ENCODE results near the gene FAM25A. TPM values are rescaled to one million over a fixed set of nuclear protein-coding genes. Genes with fewer than 3 reads are reported as not detected.
A peak's percentile ranks its signal among the peaks of the same experiment; 100 is the strongest.
"Not testable (repeated sequence)": the region's sequence is repeated elsewhere in the genome, so short reads cannot be mapped to it uniquely, and the experiment has no call there.

The FAM25A gene
- total RNA-seq, 1 donor from 2014 or later = not detected

GRCh38 chr10:86979296-86979818, 40.7 kb upstream of the FAM25A start:
- Histone ChIP-seq H3K27ac (peak overlapping the region; percentile 55), H3K27me3 (no peaks in the 10 kb centered on the region), H3K36me3 (no peaks in the 10 kb centered on the region), H3K4me1 (peaks cover 20% of the 10 kb centered on the region), H3K9me3 (no peaks in the 10 kb centered on the region), H3K4me3 (no peak overlapping the region)
- intact Hi-C loops (cut with DNase I) = no loop called here
- ATAC-seq = no peak
- no peak for TF ChIP-seq CTCF (IDR thresholded peaks at IDR 0.05)
- no peak for DNase-seq

GRCh38 chr10:86979977-86980448, 40.1 kb upstream of the FAM25A start:
- H3K36me3 ChIP-seq = no peaks in the 10 kb centered on the region
- TF ChIP-seq CTCF (IDR thresholded peaks at IDR 0.05) = no peak
- intact Hi-C loops (cut with DNase I) = no loop called here
- DNase-seq = no peak
- no peaks in the 10 kb centered on the region for H3K27me3 ChIP-seq
- H3K9me3 ChIP-seq = no peaks in the 10 kb centered on the region
- H3K27ac ChIP-seq = peak overlapping the region; percentile 55
- no peak overlapping the region for H3K4me3 ChIP-seq
- peak; percentile 75 for ATAC-seq
- H3K4me1 ChIP-seq = peaks cover 20% of the 10 kb centered on the region

- DNase-seq; H3K36me3 ChIP-seq; intact Hi-C loops (cut with DNase I); H3K27me3 ChIP-seq; ATAC-seq; H3K9me3 ChIP-seq; H3K27ac ChIP-seq; H3K4me3 ChIP-seq: not testable (repeated sequence)
- H3K4me1 ChIP-seq = peaks cover 20% of the 10 kb centered on the region
Measured at GRCh38 chr10:86981020-86981419, 39.1 kb upstream of the FAM25A start.

GRCh38 chr10:86981716-86982115, 38.4 kb upstream of the FAM25A start:
- TF ChIP-seq CTCF (IDR thresholded peaks at IDR 0.05) = no peak
- Histone ChIP-seq H3K9me3 (no peaks in the 10 kb centered on the region), H3K4me3 (no peak overlapping the region), H3K27ac (no peak overlapping the region), H3K36me3 (no peaks in the 10 kb centered on the region), H3K27me3 (no peaks in the 10 kb centered on the region), H3K4me1 (peaks cover 20% of the 10 kb centered on the region)
- no peak for DNase-seq
- intact Hi-C loops (cut with DNase I) = no loop called here
- no peak for ATAC-seq

- H3K27ac ChIP-seq; H3K36me3 ChIP-seq; H3K27me3 ChIP-seq; H3K4me1 ChIP-seq; H3K9me3 ChIP-seq; intact Hi-C loops (cut with DNase I); DNase-seq; ATAC-seq; H3K4me3 ChIP-seq: not testable (repeated sequence)
Measured at GRCh38 chr10:86984498-86984897, 35.6 kb upstream of the FAM25A start.

- Histone ChIP-seq H3K27ac (no peak overlapping the region), H3K27me3 (no peaks in the 10 kb centered on the region), H3K4me3 (no peak overlapping the region), H3K4me1 (no peaks in the 10 kb centered on the region), H3K36me3 (peaks cover under 1% of the 10 kb centered on the region), H3K9me3 (no peaks in the 10 kb centered on the region)
- DNase-seq (no peak), ATAC-seq (no peak)
- intact Hi-C loops (cut with DNase I) = no loop called here
- TF ChIP-seq CTCF (IDR thresholded peaks at IDR 0.05) = no peak
Measured at GRCh38 chr10:86988520-86988919, 31.6 kb upstream of the FAM25A start.

- intact Hi-C loops (cut with DNase I); H3K4me3 ChIP-seq; H3K4me1 ChIP-seq; H3K27me3 ChIP-seq; DNase-seq; H3K36me3 ChIP-seq; ATAC-seq; H3K9me3 ChIP-seq; H3K27ac ChIP-seq: not testable (repeated sequence)
Measured at GRCh38 chr10:86991362-86991761, 28.7 kb upstream of the FAM25A start.

Data from upper lobe of right lung (tissue), 1 donor.